PFSK-1 (cell line): ENCODE results near the gene GRAMD1B.

ENCODE experiments used
- FOXP2 ChIP-seq: optimal IDR thresholded peaks from 2 replicates; pipeline ENCODE3; 2011; ENCODE audit warnings: borderline replicate concordance, control low read depth, inconsistent platforms; ENCODE audit not compliant: insufficient read depth; ENCODE audit errors: extremely low read length, extremely low read depth
- POLR2AphosphoS5 ChIP-seq: IDR thresholded peaks from 2 replicates; pipeline ENCODE4 v1.6.1; 2012; ENCODE audit warnings: low read depth, mild to moderate bottlenecking, control low read depth, low read length, moderate library complexity
- SIN3A ChIP-seq: IDR thresholded peaks from 2 replicates; pipeline ENCODE4 v1.6.1; 2012; ENCODE audit warnings: mild to moderate bottlenecking, low read length, moderate library complexity, borderline replicate concordance; ENCODE audit not compliant: insufficient read depth
- TAF1 ChIP-seq: IDR thresholded peaks from 2 replicates; pipeline ENCODE4 v1.6.1; 2012; ENCODE audit warnings: low read length, control low read depth, borderline replicate concordance; ENCODE audit not compliant: insufficient read depth
- TF ChIP-seq, protein P1 (sequence below), 2 experiments: IDR thresholded peaks; 2 replicates each; pipeline versions ENCODE4 v1.6.1 to v1.8.0; 2011 to 2012; ENCODE audit warnings: low read depth in 2 of 2, low read length in 2 of 2, control low read depth in 1 of 2, inconsistent platforms in 1 of 2, mild to moderate bottlenecking in 1 of 2, moderate library complexity in 1 of 2; ENCODE audit not compliant: insufficient read depth in 1 of 2

DNA sequence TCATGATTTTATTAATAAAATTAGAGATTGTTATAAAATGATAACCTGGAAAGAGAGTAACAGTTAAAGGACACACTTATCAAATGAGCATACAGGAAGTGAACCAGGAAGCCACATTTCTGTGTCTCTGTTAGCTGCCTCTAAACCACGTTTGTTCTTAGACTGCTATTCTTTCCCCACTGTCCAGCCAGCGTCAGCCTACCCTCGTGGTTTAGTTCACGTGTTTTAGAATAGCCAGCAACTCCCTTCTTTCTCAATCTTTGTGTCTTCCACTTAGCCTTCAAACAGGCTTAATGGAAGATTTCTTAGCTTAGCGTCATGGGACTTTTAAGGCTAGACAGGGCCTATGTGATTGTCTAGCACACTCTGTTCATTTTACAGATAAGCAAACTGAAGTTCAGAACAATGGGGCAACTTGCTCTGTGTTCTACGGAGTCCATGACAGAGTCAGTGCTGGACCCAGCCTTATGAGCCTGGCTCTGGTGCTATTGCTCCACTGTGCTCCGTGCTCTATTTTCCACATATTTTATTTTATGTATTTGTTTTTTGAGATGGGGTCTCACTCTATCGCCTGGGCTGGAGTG is 27.2 kb downstream of the GRAMD1B start:
- TF ChIP-seq POLR2AphosphoS5 (no peak), SIN3A (no peak), TAF1 (no peak), FOXP2 (no peak)
- TF ChIP-seq, protein P1, sequence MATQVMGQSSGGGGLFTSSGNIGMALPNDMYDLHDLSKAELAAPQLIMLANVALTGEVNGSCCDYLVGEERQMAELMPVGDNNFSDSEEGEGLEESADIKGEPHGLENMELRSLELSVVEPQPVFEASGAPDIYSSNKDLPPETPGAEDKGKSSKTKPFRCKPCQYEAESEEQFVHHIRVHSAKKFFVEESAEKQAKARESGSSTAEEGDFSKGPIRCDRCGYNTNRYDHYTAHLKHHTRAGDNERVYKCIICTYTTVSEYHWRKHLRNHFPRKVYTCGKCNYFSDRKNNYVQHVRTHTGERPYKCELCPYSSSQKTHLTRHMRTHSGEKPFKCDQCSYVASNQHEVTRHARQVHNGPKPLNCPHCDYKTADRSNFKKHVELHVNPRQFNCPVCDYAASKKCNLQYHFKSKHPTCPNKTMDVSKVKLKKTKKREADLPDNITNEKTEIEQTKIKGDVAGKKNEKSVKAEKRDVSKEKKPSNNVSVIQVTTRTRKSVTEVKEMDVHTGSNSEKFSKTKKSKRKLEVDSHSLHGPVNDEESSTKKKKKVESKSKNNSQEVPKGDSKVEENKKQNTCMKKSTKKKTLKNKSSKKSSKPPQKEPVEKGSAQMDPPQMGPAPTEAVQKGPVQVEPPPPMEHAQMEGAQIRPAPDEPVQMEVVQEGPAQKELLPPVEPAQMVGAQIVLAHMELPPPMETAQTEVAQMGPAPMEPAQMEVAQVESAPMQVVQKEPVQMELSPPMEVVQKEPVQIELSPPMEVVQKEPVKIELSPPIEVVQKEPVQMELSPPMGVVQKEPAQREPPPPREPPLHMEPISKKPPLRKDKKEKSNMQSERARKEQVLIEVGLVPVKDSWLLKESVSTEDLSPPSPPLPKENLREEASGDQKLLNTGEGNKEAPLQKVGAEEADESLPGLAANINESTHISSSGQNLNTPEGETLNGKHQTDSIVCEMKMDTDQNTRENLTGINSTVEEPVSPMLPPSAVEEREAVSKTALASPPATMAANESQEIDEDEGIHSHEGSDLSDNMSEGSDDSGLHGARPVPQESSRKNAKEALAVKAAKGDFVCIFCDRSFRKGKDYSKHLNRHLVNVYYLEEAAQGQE (IDR thresholded peaks at IDR 0.05; ENCODE audit: insufficient read depth in 1 of 2, low read depth in 2 of 2, low read length in 2 of 2), result no peak
